ENCODE results near the gene SMAD2. TPM values are rescaled to one million over a fixed set of nuclear protein-coding genes. Genes with fewer than 3 reads are reported as not detected.
"Not testable (repeated sequence)": the region's sequence is repeated elsewhere in the genome, so short reads cannot be mapped to it uniquely, and the experiment has no call there.

Gene SMAD2
- total RNA-seq = 86.3 and 91.0 TPM in 2 replicates

DNA sequence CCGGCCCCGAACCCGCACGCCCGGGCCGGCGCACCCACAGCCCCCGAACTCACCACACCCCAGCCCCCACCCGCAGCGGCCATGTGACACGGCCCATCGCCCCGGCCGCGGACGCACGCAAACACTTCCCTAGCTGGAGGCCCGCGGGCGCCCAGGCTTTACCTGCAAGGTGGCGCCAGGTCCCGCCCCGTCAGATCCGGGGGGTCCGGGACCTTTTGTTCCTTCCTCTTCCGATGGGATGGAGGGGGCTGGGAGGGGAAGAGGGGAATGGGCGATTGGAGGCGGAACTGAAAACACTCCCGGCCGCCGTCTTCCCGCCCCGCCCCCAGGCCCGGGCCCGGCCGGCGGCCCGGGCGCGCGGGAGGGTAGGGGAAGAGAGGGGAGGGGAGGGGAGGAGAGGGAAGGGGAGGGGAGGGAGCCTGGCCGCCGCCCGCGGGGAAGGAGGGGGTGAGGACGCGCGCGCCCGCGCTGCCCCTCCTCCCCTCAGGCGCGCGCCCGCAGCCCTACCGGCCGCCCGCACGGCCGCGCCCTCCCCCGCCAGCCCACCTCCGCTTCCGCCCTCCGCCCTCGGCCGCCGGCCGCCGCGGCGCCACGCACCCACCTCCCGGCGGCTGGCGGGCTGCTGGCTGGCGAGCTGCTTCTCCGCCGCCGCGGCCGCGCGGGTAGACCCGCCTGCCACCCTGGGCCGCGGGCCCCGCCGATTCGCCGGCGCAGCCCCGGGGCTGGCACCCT, at the start of gene SMAD2:
Gene SMAD2 (minus strand): TSS at position 461 of the 732 bp plus-strand sequence. CDS start 33,903 bp downstream, outside the sequence.
- no peak for DNase-seq (ENCODE audit: extremely low read depth, low read depth, low spot score)

DNA sequence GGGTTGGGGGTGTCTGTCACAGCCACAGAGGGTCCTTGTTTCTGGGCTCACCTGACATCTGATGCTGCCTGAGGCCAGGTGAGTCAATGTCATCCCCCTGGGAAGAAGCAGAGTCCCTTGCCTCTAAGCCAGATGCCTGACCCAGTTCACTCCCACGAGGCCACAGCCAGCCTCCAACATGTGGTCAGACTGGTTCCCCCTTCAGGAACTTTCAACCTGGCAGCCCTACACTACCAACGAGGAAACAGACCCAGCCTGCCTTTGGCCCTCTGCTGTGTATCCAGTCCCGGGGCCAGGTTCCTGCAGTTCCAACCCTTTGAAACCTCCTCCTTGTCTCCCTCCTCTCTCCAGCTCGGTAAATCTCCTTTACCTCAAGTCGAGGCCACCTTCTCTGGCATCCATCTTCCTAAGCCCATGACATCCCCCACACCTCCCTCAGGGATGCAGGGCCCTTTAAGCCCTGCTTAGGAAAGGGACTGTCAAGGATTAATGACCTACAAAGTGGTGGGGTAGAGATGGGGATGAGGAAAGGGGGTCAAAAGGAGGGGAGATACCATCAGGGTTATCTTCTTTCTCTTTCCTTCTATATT, 49.2 kb upstream of the SMAD2 start:
- DNase-seq (ENCODE audit: extremely low read depth, low read depth, low spot score) = no peak

DNA sequence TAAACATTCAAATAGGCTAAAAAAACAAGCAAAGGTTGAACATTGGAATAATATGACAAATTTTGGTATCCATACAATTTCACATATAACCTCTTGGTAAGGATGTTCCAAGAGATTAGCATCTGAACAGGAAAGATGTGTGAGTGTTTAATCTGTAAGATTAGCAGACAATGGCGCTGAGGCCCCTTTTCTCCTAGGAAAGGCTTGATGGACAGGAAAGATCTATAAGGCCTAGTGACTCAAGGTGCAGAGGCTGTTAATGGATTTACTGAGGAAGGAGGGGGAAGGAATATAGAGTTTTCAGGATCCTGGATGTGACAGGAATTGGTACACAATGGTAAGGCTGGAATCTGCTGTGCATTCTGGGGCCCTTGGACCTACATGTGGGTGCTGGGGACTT, 48.1 kb upstream of the SMAD2 start:
- no peak for DNase-seq (ENCODE audit: extremely low read depth, low read depth, low spot score)

DNA sequence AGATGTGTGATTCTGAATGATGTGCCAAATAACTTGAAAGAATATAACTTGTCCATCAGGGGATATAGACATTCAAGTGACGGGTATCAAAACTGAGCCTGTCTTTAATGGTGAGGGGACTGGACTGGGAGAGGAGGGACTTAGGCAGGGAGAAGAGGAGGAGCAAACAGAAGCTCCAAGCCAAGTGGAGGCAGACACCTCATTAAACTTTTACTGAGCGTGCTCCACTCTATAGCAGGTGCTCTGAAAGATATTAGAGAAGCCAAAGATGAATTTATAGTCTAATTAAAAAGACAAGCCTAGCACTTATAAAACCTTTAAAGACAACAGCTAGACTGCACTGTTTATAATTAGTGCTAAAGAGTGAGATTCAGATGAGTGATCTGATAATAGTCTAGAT, 47.7 kb upstream of the SMAD2 start:
- DNase-seq (ENCODE audit: extremely low read depth, low read depth, low spot score) = no peak

DNA sequence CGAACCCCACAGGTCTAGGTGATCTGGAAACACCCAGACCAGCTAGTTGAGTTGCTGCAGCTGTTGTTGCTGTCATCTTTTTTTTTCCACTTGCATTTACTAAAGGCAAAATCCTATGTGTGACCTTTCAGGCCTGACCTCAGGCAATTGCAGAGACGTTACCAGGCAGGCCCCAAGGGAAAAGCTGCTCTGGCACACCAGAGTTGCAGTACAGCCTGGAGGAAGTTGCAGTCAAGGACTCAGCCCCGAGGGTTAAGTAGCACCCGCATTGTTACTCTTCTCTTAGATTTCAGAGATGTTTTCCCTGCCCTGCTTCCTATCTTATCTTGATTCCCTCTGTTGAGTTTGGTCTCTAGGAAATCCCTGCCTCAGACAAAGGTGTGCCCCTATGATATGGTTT, 45.2 kb upstream of the SMAD2 start:
- DNase-seq (ENCODE audit: extremely low read depth, low read depth, low spot score) = no peak

DNA sequence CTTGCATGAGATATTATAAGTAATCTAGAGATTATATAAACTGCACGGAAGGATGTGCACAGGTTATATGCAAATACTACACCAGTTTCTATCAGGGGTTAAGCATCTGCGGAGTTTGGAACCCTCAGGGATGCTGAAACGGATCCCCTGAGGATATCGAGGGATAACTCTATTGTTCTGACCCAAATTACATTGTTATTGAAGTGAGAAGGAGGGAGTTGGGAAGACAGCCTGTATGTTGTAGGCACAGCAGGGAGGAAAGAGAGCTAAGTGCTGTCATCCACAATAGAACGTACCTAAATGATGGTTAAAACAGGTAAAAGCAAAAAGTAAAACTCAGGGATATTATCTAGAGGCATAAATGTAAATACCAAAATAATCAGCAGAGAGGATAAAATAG, 44.6 kb upstream of the SMAD2 start:
- no peak for DNase-seq (ENCODE audit: extremely low read depth, low read depth, low spot score)

DNA sequence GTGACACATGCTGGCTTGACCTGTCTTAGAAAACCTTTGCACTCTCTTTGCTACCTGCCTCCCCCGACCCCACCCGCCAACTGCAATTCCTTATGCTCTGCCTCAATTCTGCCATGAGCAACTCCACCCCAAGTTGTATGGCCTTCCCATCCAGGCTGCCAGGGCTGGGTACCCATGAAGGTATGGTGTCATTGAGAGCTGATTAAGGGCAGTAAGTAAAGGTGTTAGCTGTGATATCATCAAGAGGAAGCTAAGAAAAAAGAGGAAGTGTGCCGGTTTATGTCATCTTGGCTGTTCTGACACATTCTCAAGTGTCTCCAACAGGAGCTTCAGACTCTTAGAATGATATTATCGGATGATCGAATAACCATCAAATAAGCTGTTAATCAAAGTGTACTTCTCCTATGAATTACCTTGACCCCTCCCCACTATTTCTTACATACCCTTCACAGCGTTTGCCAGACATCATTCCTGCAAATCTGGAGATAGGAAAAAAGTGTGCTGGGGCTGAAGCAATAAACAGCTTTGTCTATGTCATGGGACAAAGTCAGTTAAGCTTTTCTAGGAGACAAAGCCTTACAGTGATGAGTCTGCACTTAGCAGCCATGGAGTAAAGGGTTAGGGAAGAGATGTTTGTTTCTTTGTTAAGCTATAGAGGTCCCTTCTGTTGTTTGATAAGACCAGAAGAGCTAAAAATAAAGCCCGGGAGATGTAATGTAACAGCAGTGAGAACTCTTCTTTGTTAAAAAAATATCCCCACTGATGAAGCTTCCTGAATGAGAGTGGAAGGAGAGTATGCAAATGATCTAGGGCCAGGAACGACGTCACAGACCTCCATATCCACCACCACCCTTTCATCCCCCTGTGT, 40.4 kb upstream of the SMAD2 start:
- no peak for DNase-seq (ENCODE audit: extremely low read depth, low read depth, low spot score)

DNA sequence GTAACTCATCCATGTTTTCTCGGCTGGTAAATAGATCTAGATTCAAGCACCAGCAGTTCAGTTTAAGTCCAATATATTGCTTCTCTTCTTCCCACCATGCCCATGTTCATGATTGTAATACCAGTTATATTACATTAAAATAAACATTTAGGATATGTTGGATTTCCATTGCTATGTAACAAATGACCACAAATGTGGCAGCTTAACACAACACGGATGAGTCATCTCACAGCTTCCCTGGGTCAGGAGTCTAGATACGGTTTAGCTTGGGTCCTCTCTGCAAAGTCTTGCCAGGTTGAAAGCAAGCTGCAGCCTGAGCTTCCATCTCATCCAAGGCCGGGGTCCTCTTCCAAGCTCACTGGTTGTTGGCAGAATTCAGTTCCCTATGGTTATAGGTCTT, 39.4 kb upstream of the SMAD2 start:
- no peak for DNase-seq (ENCODE audit: extremely low read depth, low read depth, low spot score)

DNA sequence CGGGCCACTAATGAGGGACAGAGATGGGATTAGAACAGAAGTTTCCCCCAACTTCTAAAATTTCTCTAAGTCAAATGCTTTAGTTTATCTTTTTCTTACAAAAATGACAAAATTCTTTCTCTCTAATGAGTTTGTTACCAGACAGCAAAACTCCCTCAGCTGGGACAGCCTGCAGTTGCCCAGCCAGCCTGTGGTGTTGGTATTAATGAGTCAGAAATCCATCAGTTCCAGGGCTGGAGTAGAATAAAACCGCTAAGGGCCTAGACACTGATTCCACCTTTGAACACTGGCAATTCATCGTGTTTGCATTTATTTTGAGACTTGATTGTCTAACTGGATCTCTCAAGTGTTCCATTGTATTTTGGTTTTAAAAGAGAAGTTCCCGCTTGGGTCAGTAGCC, 38.3 kb upstream of the SMAD2 start:
- no peak for DNase-seq (ENCODE audit: extremely low read depth, low read depth, low spot score)

DNA sequence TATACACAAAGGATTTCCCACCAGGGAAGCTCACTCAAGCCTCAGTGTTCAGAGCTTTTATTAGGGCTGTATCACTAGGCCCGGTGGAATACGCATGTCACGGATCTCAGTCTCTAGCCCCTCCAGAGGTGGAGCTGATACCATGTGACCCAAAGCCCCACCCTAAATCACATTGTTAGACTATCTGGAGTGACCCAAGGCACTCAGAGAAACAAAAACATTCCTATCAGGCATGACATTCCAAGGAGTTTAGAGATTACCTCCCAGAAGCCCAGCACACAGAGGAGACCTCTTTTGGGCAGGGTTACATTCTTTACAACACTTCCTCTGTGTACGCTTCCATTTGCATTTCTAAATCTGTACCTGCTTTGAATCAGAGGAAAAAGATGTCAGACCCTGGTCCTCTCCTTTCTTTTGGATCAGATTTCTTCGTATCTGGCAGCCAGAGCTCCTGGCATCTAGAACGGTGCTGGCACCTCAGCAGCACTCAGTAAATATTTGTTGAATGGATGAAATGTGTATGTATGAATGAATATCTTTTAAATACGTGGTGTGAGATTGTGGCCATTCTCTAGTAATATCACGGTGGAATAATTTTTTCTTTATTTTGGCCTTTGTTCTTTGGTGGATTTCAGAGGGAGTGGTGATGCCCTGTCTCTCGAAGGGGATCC, 37.7 kb upstream of the SMAD2 start:
- DNase-seq (ENCODE audit: extremely low read depth, low read depth, low spot score) = no peak

DNA sequence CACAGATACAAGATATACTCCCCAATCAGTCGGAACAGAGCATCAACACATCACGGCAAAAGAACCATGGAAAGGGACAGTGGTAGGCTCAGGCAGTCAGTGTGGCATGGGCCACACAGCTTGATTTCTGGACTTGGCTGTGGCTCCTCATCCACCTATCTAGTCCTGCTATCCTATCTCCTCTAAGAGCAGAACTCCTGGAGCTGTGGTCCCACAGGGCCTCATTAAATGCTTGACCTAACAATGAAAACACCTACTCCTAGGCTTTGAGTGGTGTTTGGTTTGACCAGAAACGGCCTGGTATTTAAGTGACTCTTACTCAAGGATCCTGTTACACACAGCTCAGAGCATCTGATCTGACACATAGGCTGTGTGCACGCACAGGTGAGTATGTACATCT, 33.6 kb upstream of the SMAD2 start:
- no peak for DNase-seq (ENCODE audit: extremely low read depth, low read depth, low spot score)

DNA sequence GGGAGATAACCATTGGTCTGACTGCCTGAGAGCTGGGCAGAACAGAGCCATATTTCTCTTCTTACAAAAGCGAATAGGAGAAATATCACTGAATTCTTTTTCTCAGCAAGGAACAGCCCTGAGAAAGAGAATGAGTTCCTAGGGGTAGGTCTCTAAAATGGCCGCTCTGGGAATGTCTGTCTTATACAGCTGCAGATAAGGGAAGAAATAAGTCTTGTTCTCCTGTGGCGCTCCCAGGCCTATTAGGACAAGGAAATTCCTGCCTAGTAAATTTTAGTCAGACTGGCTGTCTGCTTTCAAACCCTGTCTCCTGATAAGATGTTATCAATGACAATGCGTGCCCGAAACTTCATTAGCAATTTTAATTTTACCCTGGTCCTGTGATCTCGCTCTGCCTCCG, 30.5 kb upstream of the SMAD2 start:
- DNase-seq (ENCODE audit: extremely low read depth, low read depth, low spot score) = not testable (repeated sequence)

DNA sequence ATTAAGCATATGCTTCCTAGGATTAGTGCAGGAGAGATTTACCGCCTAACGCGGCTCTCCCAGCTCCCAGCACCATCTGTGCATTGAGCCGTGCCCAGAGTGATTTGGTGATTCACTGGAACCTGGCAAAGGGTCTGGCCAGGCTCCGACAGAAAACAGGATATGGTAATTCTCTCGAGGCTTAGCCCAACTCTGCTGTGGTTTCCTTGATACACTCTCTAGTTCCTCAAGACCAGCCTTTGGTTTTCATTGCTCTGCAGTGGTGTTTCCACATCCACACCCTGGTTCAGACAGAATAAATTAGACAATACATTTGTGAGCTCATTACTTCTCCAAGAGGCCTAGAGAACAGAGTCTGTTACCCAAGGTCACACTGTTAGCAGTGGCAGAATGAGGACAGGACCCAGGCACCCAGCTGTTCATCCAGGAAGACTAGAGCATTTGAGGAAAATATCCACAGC, 23.0 kb upstream of the SMAD2 start:
- no peak for DNase-seq (ENCODE audit: extremely low read depth, low read depth, low spot score)

DNA sequence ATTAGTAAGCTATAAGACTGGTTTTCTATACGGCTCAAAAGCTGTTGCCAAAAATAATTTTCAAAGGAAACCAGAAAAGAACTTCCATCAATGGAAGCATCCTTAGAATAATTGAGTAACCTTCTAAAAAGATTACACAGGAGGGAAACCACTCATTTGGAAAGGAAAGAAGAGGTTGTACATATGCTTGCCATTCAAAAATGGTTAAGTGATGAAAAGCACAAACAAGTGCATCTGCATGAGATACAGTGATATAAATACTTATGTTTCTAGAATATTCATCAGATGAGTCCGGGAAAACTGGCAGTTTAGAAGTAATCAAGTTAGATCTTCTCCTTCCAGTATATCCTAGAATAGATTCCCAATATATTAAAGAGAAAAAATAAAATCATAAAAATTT, 20.1 kb upstream of the SMAD2 start:
- DNase-seq (ENCODE audit: extremely low read depth, low read depth, low spot score) = no peak

DNA sequence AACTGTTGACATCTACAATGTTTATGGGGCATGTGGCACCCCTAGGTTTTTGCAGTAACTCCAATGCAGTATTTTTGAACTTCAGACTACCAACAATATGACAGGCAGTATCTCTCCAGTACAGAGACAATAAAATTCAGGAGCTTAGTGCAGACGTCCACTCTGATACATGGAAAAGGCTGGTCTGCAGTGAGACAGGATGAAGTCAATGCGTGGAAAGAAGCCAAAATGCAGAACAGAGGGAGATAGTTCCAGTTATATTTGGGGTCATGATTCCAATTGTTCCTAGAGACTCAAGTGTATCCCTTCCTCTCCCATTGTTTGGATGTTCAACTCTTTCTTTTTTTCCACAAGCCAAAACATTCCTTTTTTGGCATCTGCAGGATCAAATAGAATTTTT, 18.7 kb upstream of the SMAD2 start:
- DNase-seq (ENCODE audit: extremely low read depth, low read depth, low spot score) = no peak

DNA sequence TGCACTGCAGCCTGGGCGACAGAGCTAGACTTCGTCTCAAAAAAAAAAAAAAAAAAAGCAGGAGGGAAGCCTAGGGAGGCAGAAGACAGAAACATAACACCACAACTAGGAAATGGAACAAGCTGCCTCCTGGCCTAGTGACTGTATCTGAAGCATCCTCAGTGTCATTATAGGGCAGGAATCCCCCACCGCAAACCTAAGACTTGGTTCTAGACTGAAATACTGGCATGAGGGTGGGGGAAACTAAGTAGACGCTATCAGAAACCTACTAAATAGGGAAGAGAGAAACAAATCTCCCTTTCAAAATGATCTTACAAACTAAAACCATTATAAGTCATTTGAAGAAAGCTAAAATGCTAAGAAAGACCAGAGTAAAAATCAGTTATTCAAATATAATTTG, 16.4 kb upstream of the SMAD2 start:
- DNase-seq (ENCODE audit: extremely low read depth, low read depth, low spot score) = no peak

DNA sequence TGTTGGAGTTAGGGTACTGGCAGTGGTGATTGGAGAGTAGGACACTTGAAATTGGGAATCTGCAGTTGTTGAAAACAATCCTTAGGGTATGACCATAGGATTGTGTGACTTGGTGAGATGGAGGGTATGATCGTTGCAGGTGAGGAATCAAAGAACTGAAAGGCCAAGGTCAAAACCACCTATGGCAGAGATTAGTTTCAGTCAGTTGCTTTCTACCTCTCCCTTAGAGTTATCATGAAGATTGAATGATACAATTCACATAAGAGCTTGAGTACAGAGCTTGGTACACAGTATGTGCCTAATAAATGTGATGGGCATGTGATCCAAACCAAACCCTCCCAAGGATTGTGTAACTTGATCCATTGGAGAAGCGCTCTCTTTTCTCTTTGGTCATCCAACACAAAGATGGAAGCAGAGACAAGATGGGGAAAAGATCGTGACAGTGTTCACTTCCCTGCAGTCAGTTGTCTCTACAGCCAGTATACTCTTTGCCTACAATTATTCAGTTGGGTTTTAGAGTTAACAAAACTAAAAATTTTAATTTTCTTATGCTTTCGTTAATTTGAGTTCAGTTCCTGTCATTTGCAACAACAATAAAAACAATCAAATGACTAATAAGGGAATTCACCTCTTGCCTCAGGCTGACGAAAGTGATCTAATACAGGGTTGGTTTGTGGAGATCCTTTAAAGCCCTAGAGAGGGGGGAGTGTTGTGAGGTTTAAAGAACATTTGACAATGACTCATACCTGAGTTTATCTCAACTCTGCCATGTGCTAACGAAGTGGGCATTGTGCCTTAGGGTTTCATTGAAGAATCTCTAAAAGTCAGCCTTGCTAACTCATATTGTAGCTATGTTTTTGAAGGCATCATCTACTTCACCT, 14.8 kb upstream of the SMAD2 start:
- no peak for DNase-seq (ENCODE audit: extremely low read depth, low read depth, low spot score)

DNA sequence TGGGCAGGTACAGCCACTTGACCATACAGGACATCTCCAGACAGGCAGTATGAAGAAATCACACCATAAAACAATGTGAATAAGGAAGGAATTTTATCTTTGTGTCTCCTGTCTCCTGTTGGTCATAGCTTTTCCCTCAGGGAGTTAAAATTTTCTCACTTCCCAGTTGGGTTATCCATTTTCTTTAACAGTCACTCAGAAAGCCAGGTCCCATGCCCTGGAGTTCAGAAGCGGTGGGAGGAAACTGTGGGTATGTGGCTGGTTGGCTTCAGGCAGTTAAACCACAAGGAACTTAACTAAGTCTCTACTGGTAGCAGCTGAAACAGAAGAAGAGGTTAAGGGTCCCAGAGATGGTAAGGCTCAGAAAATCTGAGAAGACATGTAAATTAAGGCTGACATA, 6.5 kb upstream of the SMAD2 start:
- DNase-seq (ENCODE audit: extremely low read depth, low read depth, low spot score) = no peak

DNA sequence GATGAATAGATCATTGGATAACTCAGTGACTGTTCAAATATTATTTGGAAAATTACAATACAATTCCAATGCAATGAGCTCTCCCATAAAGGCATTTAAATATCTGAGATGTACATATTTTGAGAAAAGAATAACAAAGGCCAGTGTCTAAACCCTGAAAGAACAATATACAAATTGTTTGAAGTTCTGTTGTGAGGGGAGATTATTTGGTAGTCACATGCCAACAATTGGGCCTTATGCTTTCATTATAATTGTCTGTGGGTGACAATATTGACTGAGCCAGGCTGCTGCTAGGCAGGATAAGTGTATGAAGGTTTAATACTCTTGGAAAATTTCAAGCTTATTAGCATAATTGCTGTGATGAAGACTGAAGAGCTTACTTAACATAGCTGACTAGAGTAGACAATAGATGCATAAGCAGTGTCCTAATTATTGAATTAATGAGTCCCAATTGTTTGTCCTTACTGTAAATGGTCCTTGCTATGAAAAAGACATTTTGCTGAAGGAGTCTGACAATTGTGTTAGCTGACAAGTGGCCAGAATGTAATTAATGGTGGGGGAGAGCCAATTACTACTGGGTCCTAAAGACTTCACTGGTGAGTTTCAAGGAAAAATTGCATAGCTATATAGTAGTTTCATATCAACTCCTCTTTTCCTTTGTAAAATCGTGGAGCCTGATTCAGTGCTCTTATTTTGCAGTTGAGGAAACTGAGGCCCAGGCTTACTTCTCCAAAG, 5.0 kb upstream of the SMAD2 start:
- no peak for DNase-seq (ENCODE audit: extremely low read depth, low read depth, low spot score)
